ENCODE measurements around the gene PRKCA.

The PRKCA gene

GRCh38 chr17:66654764-66655163 lies 352.4 kb downstream of the PRKCA start:
- Histone ChIP-seq H3K27ac (no peak overlapping the region), H2AFZ (ENCODE audit: low read depth) (no peak overlapping the region), H3K4me2 (no peak overlapping the region), H3K36me3 (ENCODE audit: insufficient read depth) (no peaks in the 10 kb centered on the region), H4K20me1 (ENCODE audit: insufficient read depth) (no peaks in the 10 kb centered on the region), H3K27me3 (ENCODE audit: insufficient read depth, low read depth) (no peaks in the 10 kb centered on the region), H3K9ac (no peak overlapping the region), H3K79me2 (ENCODE audit: insufficient read depth, low read depth) (no peaks in the 10 kb centered on the region), H3K4me3 (IDR thresholded peaks at IDR 0.05; ENCODE audit: insufficient read depth, low read depth, low read length) (no peak overlapping the region), H3K4me1 (ENCODE audit: low read depth, poor library complexity, severe bottlenecking) (no peaks in the 10 kb centered on the region)
- no peak for TF ChIP-seq CTCF (conservative IDR thresholded peaks at IDR 0.05; ENCODE audit: low read depth, low read length)

- Histone ChIP-seq H3K27me3 (ENCODE audit: insufficient read depth, low read depth) (no peaks in the 10 kb centered on the region), H4K20me1 (ENCODE audit: insufficient read depth) (no peaks in the 10 kb centered on the region), H3K9ac (no peak overlapping the region), H3K4me2 (no peak overlapping the region), H3K36me3 (ENCODE audit: insufficient read depth) (no peaks in the 10 kb centered on the region), H3K4me1 (ENCODE audit: low read depth, poor library complexity, severe bottlenecking) (no peaks in the 10 kb centered on the region), H3K4me3 (IDR thresholded peaks at IDR 0.05; ENCODE audit: insufficient read depth, low read depth, low read length) (no peak overlapping the region), H2AFZ (ENCODE audit: low read depth) (no peak overlapping the region), H3K27ac (no peak overlapping the region), H3K79me2 (ENCODE audit: insufficient read depth, low read depth) (no peaks in the 10 kb centered on the region)
- TF ChIP-seq CTCF (conservative IDR thresholded peaks at IDR 0.05; ENCODE audit: low read depth, low read length) = no peak
Measured at GRCh38 chr17:66655461-66655860, 353.0 kb downstream of the PRKCA start.

- Histone ChIP-seq H3K79me2 (ENCODE audit: insufficient read depth, low read depth) (no peaks in the 10 kb centered on the region), H3K27me3 (ENCODE audit: insufficient read depth, low read depth) (no peaks in the 10 kb centered on the region), H3K4me1 (ENCODE audit: low read depth, poor library complexity, severe bottlenecking) (no peaks in the 10 kb centered on the region), H4K20me1 (ENCODE audit: insufficient read depth) (no peaks in the 10 kb centered on the region), H3K36me3 (ENCODE audit: insufficient read depth) (no peaks in the 10 kb centered on the region), H3K9ac (no peak overlapping the region), H3K27ac (no peak overlapping the region), H3K4me2 (no peak overlapping the region), H2AFZ (ENCODE audit: low read depth) (no peak overlapping the region), H3K4me3 (IDR thresholded peaks at IDR 0.05; ENCODE audit: insufficient read depth, low read depth, low read length) (no peak overlapping the region)
- no peak for TF ChIP-seq CTCF (conservative IDR thresholded peaks at IDR 0.05; ENCODE audit: low read depth, low read length)
Measured at GRCh38 chr17:66655861-66656260, 353.4 kb downstream of the PRKCA start.

- Histone ChIP-seq H3K27me3 (ENCODE audit: insufficient read depth, low read depth) (no peaks in the 10 kb centered on the region), H3K9ac (no peak overlapping the region), H3K4me1 (ENCODE audit: low read depth, poor library complexity, severe bottlenecking) (no peaks in the 10 kb centered on the region), H3K36me3 (ENCODE audit: insufficient read depth) (no peaks in the 10 kb centered on the region), H3K4me2 (no peak overlapping the region), H2AFZ (ENCODE audit: low read depth) (no peak overlapping the region), H3K27ac (no peak overlapping the region), H3K4me3 (IDR thresholded peaks at IDR 0.05; ENCODE audit: insufficient read depth, low read depth, low read length) (no peak overlapping the region), H4K20me1 (ENCODE audit: insufficient read depth) (no peaks in the 10 kb centered on the region), H3K79me2 (ENCODE audit: insufficient read depth, low read depth) (no peaks in the 10 kb centered on the region)
- no peak for TF ChIP-seq CTCF (conservative IDR thresholded peaks at IDR 0.05; ENCODE audit: low read depth, low read length)
Measured at GRCh38 chr17:66661411-66662256, 359.2 kb downstream of the PRKCA start.
